HAP-1 (cell line): ENCODE data around the gene PML.
"Not testable (repeated sequence)": the region's sequence is repeated elsewhere in the genome, so short reads cannot be mapped to it uniquely, and the experiment has no call there.

Experiments
- DNase-seq, 2 experiments: peaks; one replicate each; pipeline ENCODE4 v3.0.0-alpha.2; 2016 to 2020; ENCODE audit warnings: low spot score in 2 of 2
- H3K27me3 ChIP-seq: fragments of 250-450 bp; sonication (Bioruptor Pico); 2 replicates; pipeline ENCODE4 v1.5.1; 2020; ENCODE audit warnings: low read depth, mild to moderate bottlenecking, moderate library complexity
- H3K36me3 ChIP-seq: fragments of 250-450 bp; sonication (Bioruptor Pico); replicated peaks from 2 replicates; pipeline ENCODE4 v1.5.1; 2020; ENCODE audit warnings: mild to moderate bottlenecking
- H3K4me1 ChIP-seq: fragments of 250-450 bp; sonication (Bioruptor Pico); 2 replicates; pipeline ENCODE4 v1.5.1; 2020; ENCODE audit warnings: mild to moderate bottlenecking
- H3K4me3 ChIP-seq: fragments of 250-450 bp; sonication (Bioruptor Pico); 2 replicates; pipeline ENCODE4 v1.5.1; 2020; ENCODE audit warnings: mild to moderate bottlenecking, moderate library complexity
- H3K9me3 ChIP-seq: fragments of 250-450 bp; sonication (Bioruptor Pico); 2 replicates; pipeline ENCODE4 v1.5.1; 2020; ENCODE audit warnings: mild to moderate bottlenecking, moderate library complexity
- in situ Hi-C: fragments of 300-500 bp; cut with MboI; formaldehyde crosslinking; loops from 3 replicates; pipeline ENCODE4 v1.14.3; 2020; ENCODE audit warnings: low sequenced_read_pairs, inconsistent platforms, mixed read lengths

The PML gene

GRCh38 chr15:73965094-73965757 is 29.3 kb upstream of the PML start:
- peak in 1 of 2 experiments; percentile 58 for DNase-seq
- H3K9me3 ChIP-seq, result no peaks in the 10 kb centered on the region
- peaks cover 28% of the 10 kb centered on the region for H3K4me1 ChIP-seq
- in situ Hi-C loops, result loop anchor here (10.0 kb wide), 1 partner anchor 360 kb away; no protein-coding TSS in a partner anchor
- H3K4me3 ChIP-seq, result no peak overlapping the region
- H3K36me3 ChIP-seq, result no peaks in the 10 kb centered on the region
- H3K27me3 ChIP-seq, result peaks cover 7% of the 10 kb centered on the region; the same call in 1 of the 2 replicates

GRCh38 chr15:73965758-73966113 is 28.8 kb upstream of the PML start:
- peak; percentile 31 to 55 for DNase-seq
- Histone ChIP-seq H3K4me1 (peaks cover 28% of the 10 kb centered on the region), H3K4me3 (no peak overlapping the region), H3K27me3 (peaks cover 7% of the 10 kb centered on the region; the same call in 1 of the 2 replicates), H3K36me3 (no peaks in the 10 kb centered on the region), H3K9me3 (no peaks in the 10 kb centered on the region)
- in situ Hi-C loops, result loop anchor here (10.0 kb wide), 1 partner anchor 359 kb away; no protein-coding TSS in a partner anchor

GRCh38 chr15:73968461-73968860 is 26.1 kb upstream of the PML start:
- in situ Hi-C loops, result loop anchor here (10.0 kb wide), 1 partner anchor 356 kb away; no protein-coding TSS in a partner anchor
- Histone ChIP-seq H3K4me1 (peaks cover 38% of the 10 kb centered on the region), H3K36me3 (no peaks in the 10 kb centered on the region), H3K9me3 (no peaks in the 10 kb centered on the region), H3K4me3 (no peak overlapping the region), H3K27me3 (no peaks in the 10 kb centered on the region)
- DNase-seq, result peak in 1 of 2 experiments; percentile 91

GRCh38 chr15:73969151-73969759 is 25.3 kb upstream of the PML start:
- in situ Hi-C loops, result loop anchor here (10.0 kb wide), 1 partner anchor 356 kb away; no protein-coding TSS in a partner anchor
- DNase-seq, result no peak
- Histone ChIP-seq H3K36me3 (no peaks in the 10 kb centered on the region), H3K9me3 (no peaks in the 10 kb centered on the region), H3K4me1 (peaks cover 38% of the 10 kb centered on the region), H3K4me3 (no peak overlapping the region), H3K27me3 (no peaks in the 10 kb centered on the region)

GRCh38 chr15:73972984-73973682 is 21.4 kb upstream of the PML start:
- H3K4me1 ChIP-seq, result peaks cover 20% of the 10 kb centered on the region
- H3K4me3 ChIP-seq, result 0 out of 2 replicates have a peak overlapping the region, but pooled peaks have one; percentile 1
- in situ Hi-C loops, result no loop called here
- no peaks in the 10 kb centered on the region for H3K9me3 ChIP-seq
- H3K36me3 ChIP-seq, result no peaks in the 10 kb centered on the region
- H3K27me3 ChIP-seq, result peaks cover 16% of the 10 kb centered on the region
- peak; percentile 96 to 98 for DNase-seq

- H3K4me1 ChIP-seq, result peaks cover 14% of the 10 kb centered on the region
- in situ Hi-C loops, H3K9me3 ChIP-seq: not testable (repeated sequence)
Observed at GRCh38 chr15:73973683-73974200, 20.8 kb upstream of the PML start.

GRCh38 chr15:73975440-73976125 is 18.9 kb upstream of the PML start:
- in situ Hi-C loops, H3K9me3 ChIP-seq, DNase-seq, H3K36me3 ChIP-seq, H3K4me3 ChIP-seq: not testable (repeated sequence)
- Histone ChIP-seq H3K4me1 (peaks cover 10% of the 10 kb centered on the region), H3K27me3 (peaks cover 17% of the 10 kb centered on the region)

More at GRCh38 chr15:73973683-73974200, 20.8 kb upstream of the PML start:
- not testable (repeated sequence) for H3K36me3 ChIP-seq, DNase-seq, H3K4me3 ChIP-seq
- H3K27me3 ChIP-seq, result peaks cover 17% of the 10 kb centered on the region

- Histone ChIP-seq H3K4me1 (no peaks in the 10 kb centered on the region), H3K4me3 (no peak overlapping the region), H3K9me3 (no peaks in the 10 kb centered on the region), H3K36me3 (no peaks in the 10 kb centered on the region), H3K27me3 (peaks cover 17% of the 10 kb centered on the region)
- no peak for DNase-seq
- in situ Hi-C loops, result no loop called here
Observed at GRCh38 chr15:73978896-73979295, 15.6 kb upstream of the PML start.

- Histone ChIP-seq H3K27me3 (peaks cover 17% of the 10 kb centered on the region), H3K4me1 (no peaks in the 10 kb centered on the region), H3K36me3 (no peaks in the 10 kb centered on the region), H3K4me3 (no peak overlapping the region), H3K9me3 (no peaks in the 10 kb centered on the region)
- peak in 1 of 2 experiments; percentile 41 for DNase-seq
- in situ Hi-C loops, result no loop called here
Observed at GRCh38 chr15:73979636-73980035, 14.9 kb upstream of the PML start.

- Histone ChIP-seq H3K4me3 (no peak overlapping the region), H3K4me1 (no peaks in the 10 kb centered on the region), H3K9me3 (no peaks in the 10 kb centered on the region), H3K27me3 (peaks cover 7% of the 10 kb centered on the region), H3K36me3 (no peaks in the 10 kb centered on the region)
- in situ Hi-C loops, result no loop called here
- no peak for DNase-seq
Observed at GRCh38 chr15:73981761-73982221, 12.7 kb upstream of the PML start.

GRCh38 chr15:73982222-73982962 is 12.1 kb upstream of the PML start:
- H3K4me1 ChIP-seq, result no peaks in the 10 kb centered on the region
- peaks cover 4% of the 10 kb centered on the region for H3K27me3 ChIP-seq
- H3K9me3 ChIP-seq, result no peaks in the 10 kb centered on the region
- in situ Hi-C loops, result no loop called here
- peak in 1 of 2 experiments; percentile 23 for DNase-seq
- H3K4me3 ChIP-seq, result no peak overlapping the region
- H3K36me3 ChIP-seq, result no peaks in the 10 kb centered on the region

- in situ Hi-C loops, result no loop called here
Observed at GRCh38 chr15:73983211-73983727, 11.2 kb upstream of the PML start.

More at GRCh38 chr15:73983211-73983727, 11.2 kb upstream of the PML start:
- peak in 1 of 2 experiments; percentile 7 for DNase-seq
- no peaks in the 10 kb centered on the region for H3K27me3 ChIP-seq
- H3K4me1 ChIP-seq, result no peaks in the 10 kb centered on the region
- no peaks in the 10 kb centered on the region for H3K36me3 ChIP-seq
- no peak overlapping the region for H3K4me3 ChIP-seq
- H3K9me3 ChIP-seq, result no peaks in the 10 kb centered on the region
